OCI-LY1 (cell line): Measurements from ENCODE around the gene SEC61B.

Experiments
- H2AFZ ChIP-seq: fragments of 200-600 bp; sonication (generic), shearing (Covaris generic); 2 replicates; pipeline ENCODE4 v1.6.0; 2014; ENCODE audit warnings: antibody characterized with exemption, mild to moderate bottlenecking, low read length
- H3F3A ChIP-seq: fragments of 200-600 bp; sonication (generic), shearing (Covaris generic); 2 replicates; pipeline ENCODE4 v1.6.0; 2014; ENCODE audit warnings: mild to moderate bottlenecking, antibody characterized with exemption, low read length, moderate library complexity; ENCODE audit not compliant: insufficient read depth
- H3K27ac ChIP-seq: fragments of 200-600 bp; sonication (generic); 2 replicates; pipeline ENCODE4 v1.5.1; 2014; ENCODE audit warnings: low read length, mixed run types, mild to moderate bottlenecking, low read depth; ENCODE audit not compliant: poor library complexity, severe bottlenecking
- H3K27me3 ChIP-seq: fragments of 200-600 bp; sonication (generic); 2 replicates; pipeline ENCODE4 v1.6.0; 2014; ENCODE audit warnings: antibody characterized with exemption, mild to moderate bottlenecking, low read length, moderate library complexity; ENCODE audit not compliant: insufficient read depth
- H3K36me3 ChIP-seq: fragments of 200-600 bp; sonication (generic); 2 replicates; pipeline ENCODE4 v1.6.1; 2014; ENCODE audit warnings: mild to moderate bottlenecking, antibody characterized with exemption, low read length, moderate library complexity, mixed read lengths; ENCODE audit not compliant: insufficient read depth
- H3K4me1 ChIP-seq: fragments of 200-600 bp; sonication (generic); 2 replicates; pipeline ENCODE4 v1.5.1; 2014; ENCODE audit warnings: mild to moderate bottlenecking, low read length, moderate library complexity; ENCODE audit not compliant: insufficient read depth, severe bottlenecking
- H3K4me2 ChIP-seq: fragments of 200-600 bp; sonication (generic), shearing (Covaris generic); 2 replicates; pipeline ENCODE4 v1.6.1; 2014; ENCODE audit warnings: low read length
- H3K4me3 ChIP-seq: fragments of 200-600 bp; sonication (generic); 2 replicates; pipeline ENCODE4 v1.5.1; 2014; ENCODE audit warnings: low read length, low read depth, mild to moderate bottlenecking, mixed read lengths; ENCODE audit not compliant: poor library complexity, severe bottlenecking
- H3K79me2 ChIP-seq: fragments of 200-600 bp; shearing (Covaris generic); 2 replicates; pipeline ENCODE4 v1.6.1; 2016; ENCODE audit warnings: mixed run types, low read length, mixed read lengths; ENCODE audit not compliant: insufficient read depth
- H3K9ac ChIP-seq: fragments of 200-600 bp; sonication (generic), shearing (Covaris generic); 2 replicates; pipeline ENCODE4 v1.6.1; 2014; ENCODE audit warnings: mild to moderate bottlenecking, low read length, mixed read lengths
- H3K9me2 ChIP-seq: fragments of 200-600 bp; sonication (generic), shearing (Covaris generic); 2 replicates; pipeline ENCODE4 v1.6.1; 2014; ENCODE audit warnings: low read depth, mild to moderate bottlenecking, low read length, mixed read lengths
- H3K9me3 ChIP-seq: fragments of 200-600 bp; shearing (Covaris generic); 2 replicates; pipeline ENCODE4 v1.6.1; 2014; ENCODE audit warnings: low read length, mixed read lengths
- H4K20me1 ChIP-seq: fragments of 200-600 bp; sonication (generic), shearing (Covaris generic); 2 replicates; pipeline ENCODE4 v1.6.0; 2016; ENCODE audit warnings: mild to moderate bottlenecking, low read length; ENCODE audit not compliant: insufficient read depth
- EZH2 ChIP-seq: fragments of 200-600 bp; sonication (generic), shearing (Covaris generic); IDR thresholded peaks from 2 replicates; pipeline ENCODE4 v1.8.0; 2017; ENCODE audit warnings: borderline replicate concordance, mixed run types, mild to moderate bottlenecking, antibody characterized with exemption, low read length, moderate library complexity, mixed read lengths
- TF ChIP-seq, protein P1 (sequence below): fragments of 200-600 bp; sonication (generic), shearing (Covaris generic); IDR thresholded peaks from 2 replicates; pipeline ENCODE4 v1.5.1; 2017; ENCODE audit warnings: mild to moderate bottlenecking, antibody characterized with exemption, low read length, moderate library complexity, mixed read lengths

SEC61B gene

DNA sequence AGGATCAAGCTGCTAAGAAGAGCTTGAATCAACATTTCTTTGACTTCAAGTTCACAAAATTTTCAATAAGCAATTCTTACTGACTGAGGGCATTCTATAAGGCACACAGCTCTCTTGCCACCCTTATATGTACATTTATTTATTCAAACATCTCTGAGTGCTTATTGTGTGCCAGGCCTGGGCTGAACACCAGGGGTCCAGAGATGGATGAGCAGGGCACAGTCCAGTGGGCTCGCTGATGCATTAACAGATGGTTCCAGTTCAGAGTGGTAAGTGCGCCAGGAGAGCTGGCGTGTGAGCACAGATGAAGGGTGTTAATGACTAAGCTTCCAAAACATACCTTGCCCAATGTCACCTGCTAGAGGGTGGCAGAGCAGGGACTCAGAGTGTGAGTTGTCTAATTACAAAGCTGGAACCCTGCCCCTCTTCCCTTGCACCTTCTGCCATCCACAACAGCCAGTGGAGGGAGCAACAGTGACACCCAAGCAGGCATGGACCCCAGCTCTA lies 24.9 kb upstream of the SEC61B start:
- no peaks in the 10 kb centered on the region for H4K20me1 ChIP-seq
- no peak overlapping the region for H3K9ac ChIP-seq
- no peaks in the 10 kb centered on the region for H3K36me3 ChIP-seq
- no peak overlapping the region for H3K4me3 ChIP-seq
- no peaks in the 10 kb centered on the region for H3K9me3 ChIP-seq
- H2AFZ ChIP-seq: no peak overlapping the region
- H3K79me2 ChIP-seq: no peaks in the 10 kb centered on the region
- H3K9me2 ChIP-seq: no peaks in the 10 kb centered on the region
- no peak overlapping the region for H3K27ac ChIP-seq
- H3F3A ChIP-seq: no peaks in the 10 kb centered on the region
- TF ChIP-seq, protein P1, sequence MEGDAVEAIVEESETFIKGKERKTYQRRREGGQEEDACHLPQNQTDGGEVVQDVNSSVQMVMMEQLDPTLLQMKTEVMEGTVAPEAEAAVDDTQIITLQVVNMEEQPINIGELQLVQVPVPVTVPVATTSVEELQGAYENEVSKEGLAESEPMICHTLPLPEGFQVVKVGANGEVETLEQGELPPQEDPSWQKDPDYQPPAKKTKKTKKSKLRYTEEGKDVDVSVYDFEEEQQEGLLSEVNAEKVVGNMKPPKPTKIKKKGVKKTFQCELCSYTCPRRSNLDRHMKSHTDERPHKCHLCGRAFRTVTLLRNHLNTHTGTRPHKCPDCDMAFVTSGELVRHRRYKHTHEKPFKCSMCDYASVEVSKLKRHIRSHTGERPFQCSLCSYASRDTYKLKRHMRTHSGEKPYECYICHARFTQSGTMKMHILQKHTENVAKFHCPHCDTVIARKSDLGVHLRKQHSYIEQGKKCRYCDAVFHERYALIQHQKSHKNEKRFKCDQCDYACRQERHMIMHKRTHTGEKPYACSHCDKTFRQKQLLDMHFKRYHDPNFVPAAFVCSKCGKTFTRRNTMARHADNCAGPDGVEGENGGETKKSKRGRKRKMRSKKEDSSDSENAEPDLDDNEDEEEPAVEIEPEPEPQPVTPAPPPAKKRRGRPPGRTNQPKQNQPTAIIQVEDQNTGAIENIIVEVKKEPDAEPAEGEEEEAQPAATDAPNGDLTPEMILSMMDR: peak; percentile 4; the same call in 1 of the 2 replicates
- no peak for TF ChIP-seq EZH2
- H3K4me1 ChIP-seq: no peaks in the 10 kb centered on the region
- peaks cover 4% of the 10 kb centered on the region; the same call in 1 of the 2 replicates for H3K27me3 ChIP-seq
- H3K4me2 ChIP-seq: no peak overlapping the region

DNA sequence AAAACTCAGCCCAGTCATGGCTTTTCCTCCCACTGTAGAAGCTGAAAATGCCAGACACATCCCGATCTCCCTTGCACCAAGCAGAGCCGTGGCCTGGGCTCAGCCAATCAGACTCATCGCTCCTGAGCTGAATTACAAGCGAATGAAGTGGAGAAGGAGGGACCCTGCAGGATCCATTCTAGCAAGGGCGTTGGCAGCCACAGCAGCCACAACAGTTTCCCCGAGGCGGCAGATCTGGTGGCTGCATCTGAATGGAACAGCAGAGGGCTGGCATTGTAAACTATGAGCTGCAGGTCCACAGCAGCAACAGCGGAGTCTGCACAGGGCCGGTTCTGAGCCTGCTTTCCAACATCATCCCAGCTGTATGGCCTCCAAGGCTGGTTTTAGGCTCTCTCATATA lies 24.1 kb upstream of the SEC61B start:
- TF ChIP-seq, protein P1: no peak
- TF ChIP-seq EZH2: no peak

DNA sequence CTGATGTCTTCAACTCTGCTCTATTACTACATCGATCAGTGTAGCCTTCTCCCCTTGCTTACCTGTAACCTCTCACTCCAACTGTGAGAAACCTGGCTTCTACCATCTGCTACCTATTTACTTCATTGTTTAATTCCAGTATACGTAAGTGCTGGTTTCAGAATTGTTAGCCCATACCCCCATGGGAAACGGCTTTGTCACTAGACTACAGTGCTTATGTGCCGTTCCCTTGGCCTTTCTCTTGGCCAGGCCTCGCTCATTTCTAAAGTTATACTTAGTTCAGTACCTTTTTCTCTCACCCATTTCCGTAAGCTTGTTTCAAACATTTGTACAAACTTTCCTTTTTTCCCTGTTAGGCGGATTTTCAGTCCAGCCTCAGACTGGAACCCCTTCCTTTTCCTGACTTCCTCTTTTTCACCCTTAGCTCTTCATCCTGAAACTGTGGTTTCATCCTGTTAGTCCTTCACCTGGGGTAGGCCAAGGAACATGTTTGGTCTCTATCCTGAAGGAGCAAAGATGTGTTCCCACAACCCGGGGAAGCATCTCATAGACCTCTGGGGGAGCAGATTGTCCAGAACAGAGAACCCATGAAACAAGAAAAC lies 22.0 kb upstream of the SEC61B start:
- Histone ChIP-seq H3K36me3 (no peaks in the 10 kb centered on the region), H3K79me2 (no peaks in the 10 kb centered on the region), H4K20me1 (no peaks in the 10 kb centered on the region), H3K27ac (no peak overlapping the region), H2AFZ (no peak overlapping the region), H3K9ac (no peak overlapping the region), H3F3A (no peaks in the 10 kb centered on the region), H3K4me3 (no peak overlapping the region), H3K4me2 (no peak overlapping the region), H3K27me3 (peaks cover 4% of the 10 kb centered on the region; the same call in 1 of the 2 replicates), H3K9me3 (no peaks in the 10 kb centered on the region), H3K4me1 (no peaks in the 10 kb centered on the region), H3K9me2 (no peaks in the 10 kb centered on the region)
- TF ChIP-seq EZH2: no peak
- TF ChIP-seq, protein P1: no peak

More for the DNA sequence above, 24.1 kb upstream of the SEC61B start:
- Histone ChIP-seq H3K4me3 (no peak overlapping the region), H3K27me3 (peaks cover 4% of the 10 kb centered on the region; the same call in 1 of the 2 replicates), H2AFZ (no peak overlapping the region), H3K79me2 (no peaks in the 10 kb centered on the region), H3K27ac (no peak overlapping the region), H4K20me1 (no peaks in the 10 kb centered on the region), H3K9me2 (no peaks in the 10 kb centered on the region), H3K4me2 (no peak overlapping the region), H3K4me1 (no peaks in the 10 kb centered on the region), H3F3A (no peaks in the 10 kb centered on the region), H3K9me3 (no peaks in the 10 kb centered on the region), H3K36me3 (no peaks in the 10 kb centered on the region), H3K9ac (no peak overlapping the region)
